ENCODE measurements around the gene MFSD6. TPM values are rescaled to one million over a fixed set of nuclear protein-coding genes. Genes with fewer than 3 reads are reported as not detected.

Gene MFSD6
- total and polyA plus RNA-seq, 2 of the 8 experiments (the other 6 are each of a cell fraction or from before 2014, with no cell fraction given) = 1.8 to 5.1 TPM

GRCh38 chr2:190499273-190499672 lies 91.1 kb downstream of the MFSD6 start:
- Histone ChIP-seq H4K20me1 (replicated peaks in 1 of 2; ENCODE audit: control insufficient read depth in 1 of 2, insufficient read depth in 2 of 2, low read length in 2 of 2) (no peaks in the 10 kb centered on the region), H3K9me3 (ENCODE audit: insufficient read depth in 2 of 2, low read depth in 1 of 2, low read length in 1 of 2) (no peaks in the 10 kb centered on the region), H2BK5ac (ENCODE audit: low read depth, low read length) (no peak overlapping the region)

More at GRCh38 chr2:190499273-190499672, 91.1 kb downstream of the MFSD6 start:
- Histone ChIP-seq H3K36me3 (ENCODE audit: control insufficient read depth in 2 of 4, insufficient read depth in 4 of 4, low read length in 3 of 4) (no peaks in the 10 kb centered on the region), H3K27me3 (replicated peaks in 1 of 4; ENCODE audit: control insufficient read depth in 3 of 4, extremely low read depth in 1 of 4, insufficient read depth in 3 of 4, low read length in 3 of 4) (no peaks in the 10 kb centered on the region), H2AFZ (ENCODE audit: low read length) (no peak overlapping the region), H2BK12ac (ENCODE audit: low read depth, low read length) (no peak overlapping the region), H3K4me3 (ENCODE audit: extremely low read depth in 1 of 4, insufficient read depth in 2 of 4, low read depth in 3 of 4, low read length in 4 of 4) (no peak overlapping the region), H2BK120ac (replicated peaks; ENCODE audit: low read depth, low read length) (no peak overlapping the region), H3K79me1 (ENCODE audit: low read depth, low read length) (no peaks in the 10 kb centered on the region), H3K4ac (replicated peaks; ENCODE audit: insufficient read length, low read depth, low read length) (no peak overlapping the region), H3K9ac (replicated peaks in 1 of 4; ENCODE audit: extremely low read depth in 1 of 4, low read depth in 3 of 4, low read length in 3 of 4) (no peak overlapping the region), H4K91ac (replicated peaks; ENCODE audit: insufficient read length, low read length) (no peak overlapping the region), H3K23ac (ENCODE audit: insufficient read length) (no peak overlapping the region), H3K14ac (ENCODE audit: insufficient read length) (no peak overlapping the region), H3K18ac (ENCODE audit: extremely low read depth, low read length) (no peak overlapping the region), H2AK5ac (ENCODE audit: low read depth, low read length) (no peak overlapping the region), H3K56ac (replicated peaks; ENCODE audit: insufficient read length, low read depth, low read length) (no peak overlapping the region), H3K4me2 (ENCODE audit: insufficient read depth in 1 of 2, low read depth in 2 of 2, low read length in 2 of 2) (no peak overlapping the region), H3K4me1 (replicated peaks in 1 of 4; ENCODE audit: control insufficient read depth in 3 of 4, insufficient read depth in 4 of 4, low read length in 3 of 4) (peaks cover 0 to 1% (median 0%) of the 10 kb centered on the region in 4 experiments; a peak in 1 of 7 replicates), H3K27ac (ENCODE audit: low read depth, low read length) (no peak overlapping the region), H4K8ac (ENCODE audit: extremely low read depth, insufficient read depth, low read length) (no peak overlapping the region), H3K79me2 (ENCODE audit: control insufficient read depth in 1 of 2, insufficient read depth in 2 of 2, low read length in 2 of 2) (no peaks in the 10 kb centered on the region), H4K5ac (ENCODE audit: insufficient read length, low read depth, low read length) (no peak overlapping the region), H2BK20ac (ENCODE audit: low read length) (no peak overlapping the region), H3K23me2 (ENCODE audit: low read depth, low read length) (no peaks in the 10 kb centered on the region), H2BK15ac (ENCODE audit: low read length) (no peak overlapping the region)
- DNase-seq (ENCODE audit: low read depth in 1 of 2, low spot score in 2 of 2) (no peak), FAIRE-seq (no peak)
- no peak for TF ChIP-seq RBBP5 (IDR thresholded peaks at IDR 0.05; ENCODE audit: borderline replicate concordance, low read depth, low read length)
- TF ChIP-seq FOSL1 (IDR thresholded peaks at IDR 0.05; ENCODE audit: insufficient read depth, low read depth, low read length) = no peak
- TF ChIP-seq BCL11A (IDR thresholded peaks at IDR 0.05; ENCODE audit: low read depth in 2 of 2, low read length in 2 of 2) = no peak
- TF ChIP-seq TEAD4 (IDR thresholded peaks at IDR 0.05; ENCODE audit: low read depth, low read length) = no peak
- no peak for TF ChIP-seq BRCA1 (IDR thresholded peaks at IDR 0.05; ENCODE audit: low read depth, low read length)
- TF ChIP-seq, protein P1, sequence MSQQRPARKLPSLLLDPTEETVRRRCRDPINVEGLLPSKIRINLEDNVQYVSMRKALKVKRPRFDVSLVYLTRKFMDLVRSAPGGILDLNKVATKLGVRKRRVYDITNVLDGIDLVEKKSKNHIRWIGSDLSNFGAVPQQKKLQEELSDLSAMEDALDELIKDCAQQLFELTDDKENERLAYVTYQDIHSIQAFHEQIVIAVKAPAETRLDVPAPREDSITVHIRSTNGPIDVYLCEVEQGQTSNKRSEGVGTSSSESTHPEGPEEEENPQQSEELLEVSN (IDR thresholded peaks at IDR 0.05) = no peak
- no peak for TF ChIP-seq RAD21 (IDR thresholded peaks at IDR 0.05 in 1 of 2, conservative IDR thresholded peaks at IDR 0.05 in 1 of 2; ENCODE audit: low read depth in 2 of 2, low read length in 2 of 2)
- ChIA-PET POLR2A (ENCODE audit: partially characterized antibody) (no interaction called here), CTCF (ENCODE audit: partially characterized antibody) (no interaction called here)
- WGBS, 2 experiments (ENCODE audit: extremely low coverage in 1 of 2, insufficient coverage in 1 of 2, insufficient read length in 1 of 2, insufficient replicate concordance in 2 of 2, low coverage in 1 of 2, low lambda C conversion rate in 2 of 2, missing lambda C conversion rate in 1 of 2) = 90% methylated on average over 1 of the region's 1 CpG; no CpG with 5 or more reads in 1 of the 2 experiments
